GM18861 (cell line): ENCODE measurements around the gene ZRANB1.

Experiments used
- ATAC-seq: cut with Tn5 transposase; IDR thresholded peaks from one replicate; pipeline ENCODE4 v1.9.1; 2021; ENCODE audit not compliant: unreplicated experiment

Gene ZRANB1

GRCh38 chr10:125033146-125033924 lies 91.4 kb downstream of the ZRANB1 start:
- no peak for ATAC-seq

DNA sequence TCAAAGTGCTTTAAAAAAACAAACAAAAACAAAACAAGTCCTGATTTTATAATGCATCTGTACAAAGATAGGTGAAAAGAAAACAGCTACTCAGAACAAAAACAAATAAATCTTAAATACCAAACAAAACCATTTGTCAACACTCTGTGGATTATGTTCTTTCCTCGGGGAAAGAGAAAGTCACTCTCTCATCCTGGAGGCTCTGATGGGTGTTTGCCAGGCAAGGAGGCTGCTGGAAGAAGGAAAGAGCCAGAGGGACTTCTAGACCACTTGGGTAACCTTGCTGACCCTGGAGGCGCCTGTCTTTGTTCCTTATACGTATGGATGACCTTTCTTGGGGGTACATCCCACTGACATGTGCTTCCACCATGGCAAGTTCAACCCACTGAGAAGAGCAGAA lies 92.8 kb downstream of the ZRANB1 start:
- ATAC-seq: no peak

DNA sequence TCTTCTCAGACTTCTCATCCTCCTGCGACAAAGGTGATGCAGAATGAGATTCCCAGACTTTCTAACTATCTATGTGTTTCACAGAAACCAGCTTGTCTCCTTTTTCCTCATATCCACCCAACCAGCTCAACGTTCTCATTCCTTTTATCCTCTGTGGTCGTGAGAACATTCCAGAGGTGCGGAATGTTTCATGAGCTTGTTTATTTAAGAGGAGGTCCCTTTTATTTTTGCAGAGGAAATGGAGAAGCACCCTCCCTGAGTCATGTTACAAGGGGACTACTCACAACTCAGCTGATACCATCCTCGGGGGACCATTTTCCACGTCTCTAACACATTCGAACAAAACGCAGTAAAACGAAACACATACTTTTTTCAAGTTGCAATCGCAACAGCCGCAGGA lies 93.2 kb downstream of the ZRANB1 start:
- no peak for ATAC-seq

DNA sequence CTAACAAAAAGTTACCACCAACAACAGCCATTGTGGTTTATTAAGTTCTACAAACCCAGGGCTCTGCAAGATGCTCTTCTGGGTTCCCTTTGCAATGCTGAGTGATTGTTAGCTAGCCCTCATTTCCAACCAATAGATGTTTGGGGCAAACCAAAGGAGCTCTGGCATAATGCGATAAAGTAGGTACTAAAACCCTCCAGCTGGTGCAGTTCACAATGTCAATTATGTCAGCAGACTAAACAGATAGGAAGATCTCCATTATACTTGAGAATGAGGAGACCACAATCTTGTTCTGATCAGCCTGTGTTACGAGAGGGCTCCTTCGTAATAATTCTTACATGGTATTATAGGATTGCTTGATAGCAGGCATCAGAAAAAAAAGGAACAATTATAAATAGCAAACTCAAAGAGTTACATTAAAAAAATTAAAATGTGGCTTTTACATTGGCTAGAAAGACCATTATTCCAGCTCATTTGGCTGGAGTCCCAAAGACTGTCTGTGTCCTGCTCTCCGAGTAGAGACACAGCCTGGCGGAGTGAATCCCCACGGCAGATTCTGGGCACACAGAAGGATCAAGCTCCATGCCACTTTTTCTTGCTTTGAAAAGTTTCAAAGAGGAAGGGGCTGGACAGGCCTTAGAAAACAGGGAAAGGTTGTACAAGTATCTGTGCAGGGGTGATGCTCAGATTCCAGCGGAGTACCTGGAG lies 93.8 kb downstream of the ZRANB1 start:
- ATAC-seq: no peak

DNA sequence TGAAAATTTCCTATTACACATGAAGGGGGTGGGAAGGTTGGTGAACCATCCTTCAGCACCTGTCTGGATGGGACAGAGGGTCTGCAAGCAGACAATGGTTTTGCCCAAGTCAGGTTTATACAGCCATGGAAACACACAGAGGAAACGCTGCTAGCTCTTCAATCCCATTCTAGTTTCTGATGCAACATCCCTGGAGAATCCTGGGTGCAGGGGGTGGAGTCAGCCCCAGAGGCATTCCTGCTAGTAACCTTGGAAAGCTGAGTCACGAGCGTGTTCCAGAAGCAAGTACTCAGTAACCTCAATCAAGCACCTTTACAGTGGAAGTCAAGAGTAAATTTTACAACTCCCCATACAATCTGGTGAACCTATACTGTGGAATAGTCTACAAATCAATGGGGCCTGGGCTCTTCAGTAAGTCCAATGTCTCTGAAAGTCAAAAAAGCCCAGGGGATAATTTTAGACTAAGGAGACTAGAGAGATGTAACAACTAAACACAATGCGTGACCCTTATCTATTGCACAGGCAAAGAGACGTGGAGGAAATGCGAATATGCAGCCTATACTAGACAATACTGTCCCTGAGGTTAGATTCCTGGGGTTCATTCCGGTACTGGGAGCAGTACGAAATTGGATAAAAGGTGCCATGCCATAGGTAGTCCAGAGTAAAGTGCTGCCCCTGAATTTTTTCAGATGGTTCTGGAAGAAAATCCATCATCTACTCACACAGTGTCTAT lies 95.4 kb downstream of the ZRANB1 start:
- no peak for ATAC-seq
